ENCODE results near the gene TXNRD2. TPM values are rescaled to one million over a fixed set of nuclear protein-coding genes. Genes with fewer than 3 reads are reported as not detected.

Gene TXNRD2
- total RNA-seq, 1 donor from 2014 or later, result 46.0 TPM

GRCh38 chr22:19895160-19895849 lies 46.3 kb downstream of the TXNRD2 start:
- no peak for DNase-seq (ENCODE audit: low spot score in 2 of 2)
- intact Hi-C loops (cut with DNase I), result no loop called here
- no peaks in the 10 kb centered on the region for H3K27me3 ChIP-seq
- no peak for TF ChIP-seq CTCF (IDR thresholded peaks at IDR 0.05)
- no peaks in the 10 kb centered on the region for H3K4me1 ChIP-seq
- H3K4me3 ChIP-seq, result no peak overlapping the region
- no peaks in the 10 kb centered on the region for H3K9me3 ChIP-seq
- no peak overlapping the region for H3K27ac ChIP-seq
- H3K36me3 ChIP-seq, result peaks cover 36 to 49% of the 10 kb centered on the region in 2 donors

GRCh38 chr22:19893363-19893762 lies 48.3 kb downstream of the TXNRD2 start:
- H3K9me3 ChIP-seq, result no peaks in the 10 kb centered on the region
- no peak for TF ChIP-seq CTCF (IDR thresholded peaks at IDR 0.05)
- peaks cover 28 to 44% of the 10 kb centered on the region in 2 donors for H3K36me3 ChIP-seq
- H3K4me3 ChIP-seq, result no peak overlapping the region
- intact Hi-C loops (cut with DNase I), result no loop called here
- H3K4me1 ChIP-seq, result no peaks in the 10 kb centered on the region
- DNase-seq (ENCODE audit: low spot score in 2 of 2), result no peak
- H3K27ac ChIP-seq, result no peak overlapping the region
- no peaks in the 10 kb centered on the region for H3K27me3 ChIP-seq

- Histone ChIP-seq H3K27ac (no peak overlapping the region), H3K36me3 (peaks cover 24 to 39% of the 10 kb centered on the region in 2 donors), H3K27me3 (no peaks in the 10 kb centered on the region), H3K4me1 (no peaks in the 10 kb centered on the region), H3K9me3 (no peaks in the 10 kb centered on the region), H3K4me3 (no peak overlapping the region)
- TF ChIP-seq CTCF (IDR thresholded peaks at IDR 0.05), result no peak
- no peak for DNase-seq (ENCODE audit: low spot score in 2 of 2)
- intact Hi-C loops (cut with DNase I), result no loop called here
Measured at GRCh38 chr22:19892925-19893324, 48.7 kb downstream of the TXNRD2 start.

GRCh38 chr22:19892257-19892879 lies 49.2 kb downstream of the TXNRD2 start:
- no peaks in the 10 kb centered on the region for H3K27me3 ChIP-seq
- no peak overlapping the region for H3K27ac ChIP-seq
- DNase-seq (ENCODE audit: low spot score in 2 of 2), result no peak
- H3K9me3 ChIP-seq, result no peaks in the 10 kb centered on the region
- no peak overlapping the region for H3K4me3 ChIP-seq
- no peaks in the 10 kb centered on the region for H3K4me1 ChIP-seq
- peaks cover 22 to 34% of the 10 kb centered on the region in 2 donors for H3K36me3 ChIP-seq
- no peak for TF ChIP-seq CTCF (IDR thresholded peaks at IDR 0.05)
- intact Hi-C loops (cut with DNase I), result no loop called here

GRCh38 chr22:19891317-19892256 lies 50.0 kb downstream of the TXNRD2 start:
- no peaks in the 10 kb centered on the region for H3K4me1 ChIP-seq
- intact Hi-C loops (cut with DNase I), result no loop called here
- peaks cover 22 to 27% of the 10 kb centered on the region in 2 donors for H3K36me3 ChIP-seq
- TF ChIP-seq CTCF (IDR thresholded peaks at IDR 0.05), result no peak
- H3K9me3 ChIP-seq, result no peaks in the 10 kb centered on the region
- DNase-seq (ENCODE audit: low spot score in 2 of 2), result no peak
- no peaks in the 10 kb centered on the region for H3K27me3 ChIP-seq
- no peak overlapping the region for H3K27ac ChIP-seq
- H3K4me3 ChIP-seq, result no peak overlapping the region

Data from ascending aorta (tissue), 2 donors.